ENCODE measurements around the gene WDR83.
A peak's percentile ranks its signal among the peaks of the same experiment; 100 is the strongest.

The WDR83 gene

GRCh38 chr19:12715929-12716328, 49.3 kb downstream of the WDR83 start:
- DNase-seq (ENCODE audit: low read depth), result no peak

- DNase-seq (ENCODE audit: low read depth), result no peak
Observed at GRCh38 chr19:12720296-12720695, 53.7 kb downstream of the WDR83 start.

- DNase-seq (ENCODE audit: low read depth), result no peak
Observed at GRCh38 chr19:12720851-12721655, 54.4 kb downstream of the WDR83 start.

GRCh38 chr19:12721656-12722565, 55.3 kb downstream of the WDR83 start:
- DNase-seq (ENCODE audit: low read depth), result peak; percentile 49

- peak; percentile 95 for DNase-seq (ENCODE audit: low read depth)
Observed at GRCh38 chr19:12722566-12723380, 56.2 kb downstream of the WDR83 start.

GRCh38 chr19:12723381-12723640, 56.7 kb downstream of the WDR83 start:
- DNase-seq (ENCODE audit: low read depth), result no peak

- DNase-seq (ENCODE audit: low read depth), result peak; percentile 29
Observed at GRCh38 chr19:12723641-12724426, 57.2 kb downstream of the WDR83 start, which contains the start of gene TNPO2. TNPO2 (minus strand) TSS chr19:12723932; CDS start chr19:12720977, 2,955 bp downstream.
